Omental fat pad (tissue), 4 donors: ENCODE data around the gene NR2C2. TPM values are rescaled to one million over a fixed set of nuclear protein-coding genes. Genes with fewer than 3 reads are reported as not detected.

Experiments used
- ATAC-seq: fragments of 150-250 bp; one replicate; pipeline ENCODE4 v1.9.1; 2016; ENCODE audit warnings: mild to moderate bottlenecking, moderate library complexity; ENCODE audit not compliant: low FRiP score
- DNase-seq: peaks from one replicate; pipeline ENCODE4 v3.0.0-alpha.2; 2019; ENCODE audit warnings: low spot score
- CTCF ChIP-seq, 3 donors: fragments of 450-650 bp; IDR thresholded peaks; one replicate each; pipeline ENCODE4 v1.5.1; 2016 to 2017; ENCODE audit warnings: antibody characterized with exemption in 3 of 3, mild to moderate bottlenecking in 3 of 3, moderate library complexity in 2 of 3
- total RNA-seq, 4 donors: library from RNA; depleted of rRNA; stranded (reverse); fragments of >200 nt; gene quantifications; one replicate each; pipeline ENCODE4 v1.1.0, GENCODE V29; 2016

The NR2C2 gene
- total RNA-seq, 4 donors from 2014 or later, result 25.8 to 45.1 (median 37.8) TPM

- TF ChIP-seq CTCF (IDR thresholded peaks at IDR 0.05), result no peak
- no peak for DNase-seq
- no peak for ATAC-seq
Measured at GRCh38 chr3:15094187-15094875, 146.9 kb downstream of the NR2C2 start.

GRCh38 chr3:15096046-15096445 is 148.7 kb downstream of the NR2C2 start:
- TF ChIP-seq CTCF (IDR thresholded peaks at IDR 0.05), result no peak
- DNase-seq (no peak), ATAC-seq (no peak)

GRCh38 chr3:15097891-15098290 is 150.5 kb downstream of the NR2C2 start:
- no peak for TF ChIP-seq CTCF (IDR thresholded peaks at IDR 0.05)
- ATAC-seq (no peak), DNase-seq (no peak)

Other genes starting within 250 kb of the NR2C2 start
- gene FGD5, start 128.6 kb upstream of the NR2C2 start, total RNA-seq, result 10 to 100 TPM in 3 of 4 donors, 1 to 10 TPM in 1; 9.1 to 75.0 (median 16.1) TPM
- gene MRPS25, start 117.7 kb downstream of the NR2C2 start, total RNA-seq, result 10 to 100 TPM; 27.1 to 41.3 (median 36.1) TPM
- 10 to 100 TPM; 22.3 to 32.3 (median 23.3) TPM for gene RBSN, start 151.6 kb downstream of the NR2C2 start, total RNA-seq